Mesothelial cell of epicardium (in vitro differentiated cells): ENCODE data around the gene NKAPD1. TPM values are rescaled to one million over a fixed set of nuclear protein-coding genes. Genes with fewer than 3 reads are reported as not detected.
A peak's percentile ranks its signal among the peaks of the same experiment; 100 is the strongest.
"Not testable (repeated sequence)": the region's sequence is repeated elsewhere in the genome, so short reads cannot be mapped to it uniquely, and the experiment has no call there.

ENCODE experiments used
- DNase-seq, 2 experiments: peaks; one replicate each; pipeline ENCODE4 v3.0.0; 2021; ENCODE audit warnings: low spot score in 2 of 2; ENCODE audit not compliant: unreplicated experiment in 2 of 2
- H3K27ac Mint-ChIP-seq: 2 replicates; pipeline ENCODE4 v1.8.0; 2021; ENCODE audit warnings: mixed read lengths
- H3K27me3 Mint-ChIP-seq: 2 replicates; pipeline ENCODE4 v1.8.0; 2021; ENCODE audit warnings: low read depth, mixed read lengths
- H3K36me3 Mint-ChIP-seq: 2 replicates; pipeline ENCODE4 v1.8.0; 2021; ENCODE audit warnings: mixed read lengths
- H3K4me1 Mint-ChIP-seq: 2 replicates; pipeline ENCODE4 v1.8.0; 2021; ENCODE audit warnings: mixed read lengths
- H3K4me3 Mint-ChIP-seq: 2 replicates; pipeline ENCODE4 v1.8.0; 2021; ENCODE audit warnings: mild to moderate bottlenecking, moderate library complexity, mixed read lengths
- H3K9me3 Mint-ChIP-seq: 2 replicates; pipeline ENCODE4 v1.8.0; 2021; ENCODE audit warnings: mixed read lengths
- CTCF ChIP-seq: fragments of 200-600 bp; sonication (generic); IDR thresholded peaks from one replicate; pipeline ENCODE4 v1.5.0; 2021; ENCODE audit warnings: antibody characterized with exemption; ENCODE audit not compliant: unreplicated experiment
- total RNA-seq: library from RNA; stranded (reverse); gene quantifications from 3 replicates; pipeline ENCODE4 v1.2.1, GENCODE V29; 2021

NKAPD1 gene, protein sequence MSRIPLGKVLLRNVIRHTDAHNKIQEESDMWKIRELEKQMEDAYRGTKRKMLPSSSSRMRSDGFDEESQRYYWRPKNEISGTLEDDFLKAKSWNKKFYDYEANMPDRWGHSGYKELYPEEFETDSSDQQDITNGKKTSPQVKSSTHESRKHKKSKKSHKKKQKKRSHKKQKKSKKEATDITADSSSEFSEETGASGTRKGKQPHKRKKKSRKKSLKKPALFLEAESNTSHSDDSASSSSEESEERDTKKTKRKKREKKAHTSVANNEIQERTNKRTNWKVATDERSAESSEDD
- total RNA-seq: 23.3 to 28.0 TPM (median 26.3 TPM) in 3 replicates

GRCh38 chr11:112073941-112074811, at the start of gene NKAPD1, which contains the start of gene PIH1D2:
Gene NKAPD1 (plus strand): TSS chr11:112074299. CDS start chr11:112075575, 1,276 bp downstream.
Gene PIH1D2 (minus strand): TSS chr11:112074017. CDS start chr11:112073174, 843 bp downstream.
- Mint-ChIP-seq H3K9me3 (no peaks in the 10 kb centered on the region), H3K4me3 (peak within 1 kb of the TSS; percentile 98), H3K27me3 (no peaks in the 10 kb centered on the region), H3K36me3 (peaks cover 14% of the 10 kb centered on the region), H3K4me1 (peaks cover 19% of the 10 kb centered on the region), H3K27ac (peak within 1 kb of the TSS; percentile 98)
- TF ChIP-seq CTCF: no peak
- peak; percentile 40 to 76 for DNase-seq

DNA sequence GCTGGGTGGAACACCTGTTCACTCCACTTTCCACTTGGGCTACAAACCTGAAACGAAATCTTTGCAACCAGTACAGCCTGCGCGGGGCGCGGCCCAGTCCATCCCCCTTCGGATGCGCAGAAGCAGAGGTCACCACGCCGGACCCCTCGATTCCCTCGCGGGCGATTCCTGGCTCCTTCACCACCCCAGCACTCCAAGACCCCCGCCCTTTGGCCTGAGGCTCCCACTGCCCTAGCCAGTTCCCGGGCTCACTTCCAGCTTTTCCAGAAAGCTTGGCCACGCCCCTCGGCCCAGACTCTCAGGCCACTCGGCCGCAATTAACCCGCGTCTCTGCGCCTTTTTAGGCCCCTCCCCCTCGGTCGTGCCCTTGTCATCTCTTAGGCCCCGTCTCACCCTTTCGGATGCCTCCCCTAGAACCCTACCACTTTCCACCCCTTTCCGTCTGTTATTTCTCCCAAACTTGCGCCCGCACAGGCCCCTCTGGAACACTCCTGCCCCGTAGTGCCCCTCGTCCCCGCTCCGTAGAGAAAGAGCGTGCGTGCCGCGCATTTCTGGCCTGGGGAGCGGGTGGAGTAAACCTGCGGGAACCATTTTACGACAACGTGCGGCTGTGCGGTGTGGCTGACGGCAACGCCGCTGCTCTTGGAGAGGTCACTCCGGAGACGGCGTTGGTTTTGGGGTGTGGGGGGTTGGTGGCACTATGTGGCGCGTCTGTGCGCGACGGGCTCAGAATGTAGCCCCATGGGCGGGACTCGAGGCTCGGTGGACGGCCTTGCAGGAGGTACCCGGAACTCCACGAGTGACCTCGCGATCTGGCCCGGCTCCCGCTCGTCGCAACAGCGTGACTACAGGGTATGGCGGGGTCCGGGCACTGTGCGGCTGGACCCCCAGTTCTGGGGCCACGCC, 49.1 kb upstream of the NKAPD1 start, which contains the start of gene DLAT:
Gene DLAT (plus strand): TSS at position 636 of the 906 bp plus-strand sequence. CDS start 65 bp downstream, at position 701.
- H3K27me3 Mint-ChIP-seq: no peaks in the 10 kb centered on the region
- H3K9me3 Mint-ChIP-seq: no peaks in the 10 kb centered on the region
- H3K4me3 Mint-ChIP-seq: peak within 1 kb of the TSS; percentile 99
- peak within 1 kb of the TSS; percentile 98 for H3K27ac Mint-ChIP-seq
- TF ChIP-seq CTCF: no peak
- H3K36me3 Mint-ChIP-seq: peaks cover 22% of the 10 kb centered on the region
- DNase-seq: peak; percentile 63 to 71
- H3K4me1 Mint-ChIP-seq: peaks cover 21% of the 10 kb centered on the region

GRCh38 chr11:112025707-112026106, 48.4 kb upstream of the NKAPD1 start:
- DNase-seq: no peak
- TF ChIP-seq CTCF: no peak
- no peaks in the 10 kb centered on the region for H3K27me3 Mint-ChIP-seq
- peaks cover 21% of the 10 kb centered on the region for H3K4me1 Mint-ChIP-seq
- H3K27ac Mint-ChIP-seq: peak overlapping the region; percentile 98
- H3K36me3 Mint-ChIP-seq: peaks cover 26% of the 10 kb centered on the region
- H3K4me3 Mint-ChIP-seq: peak overlapping the region; percentile 99
- no peaks in the 10 kb centered on the region for H3K9me3 Mint-ChIP-seq

GRCh38 chr11:112026784-112027410, 47.2 kb upstream of the NKAPD1 start:
- H3K27ac Mint-ChIP-seq, DNase-seq, H3K27me3 Mint-ChIP-seq, H3K9me3 Mint-ChIP-seq, H3K4me3 Mint-ChIP-seq: not testable (repeated sequence)
- Mint-ChIP-seq H3K36me3 (peaks cover 30% of the 10 kb centered on the region), H3K4me1 (peaks cover 21% of the 10 kb centered on the region)

GRCh38 chr11:112029460-112029859, 44.6 kb upstream of the NKAPD1 start:
- TF ChIP-seq CTCF: no peak
- H3K4me3 Mint-ChIP-seq: no peak overlapping the region
- H3K27me3 Mint-ChIP-seq: no peaks in the 10 kb centered on the region
- H3K4me1 Mint-ChIP-seq: peaks cover 11% of the 10 kb centered on the region
- peaks cover 42% of the 10 kb centered on the region for H3K36me3 Mint-ChIP-seq
- no peak for DNase-seq
- no peaks in the 10 kb centered on the region for H3K9me3 Mint-ChIP-seq
- no peak overlapping the region for H3K27ac Mint-ChIP-seq
